Small intestine (tissue), 7 donors: ENCODE data around the gene VAV3. TPM values are rescaled to one million over a fixed set of nuclear protein-coding genes. Genes with fewer than 3 reads are reported as not detected.
"Not testable (repeated sequence)": the region's sequence is repeated elsewhere in the genome, so short reads cannot be mapped to it uniquely, and the experiment has no call there.

ENCODE experiments used
- DNase-seq, 2 donors: peaks; one replicate each; pipeline versions ENCODE4 v3.0.0 to v3.0.0-alpha.2; 2013
- FAIRE-seq: peaks from 2 replicates; lab custom pipeline; 2012; peaks lifted over from hg19 to GRCh38; lab: Jason Lieb, UNC
- H3K27ac ChIP-seq, 3 donors: one replicate each; pipeline ENCODE4 v1.5.1; 2013; ENCODE audit warnings: low read length in 2 of 3, mild to moderate bottlenecking in 2 of 3, control low read depth in 1 of 3, inconsistent platforms in 1 of 3, low read depth in 1 of 3, moderate library complexity in 1 of 3
- H3K27me3 ChIP-seq, 3 donors: one replicate each; pipeline ENCODE4 v1.6.1; 2013; ENCODE audit warnings: low read length in 3 of 3, inconsistent platforms in 1 of 3; ENCODE audit not compliant: control insufficient read depth in 3 of 3, insufficient read depth in 3 of 3
- H3K36me3 ChIP-seq, 3 donors: one replicate each; pipeline ENCODE4 v1.6.1; 2013; ENCODE audit warnings: low read length in 3 of 3, inconsistent platforms in 1 of 3, low read depth in 1 of 3, mild to moderate bottlenecking in 1 of 3, moderate library complexity in 1 of 3; ENCODE audit not compliant: control insufficient read depth in 3 of 3, insufficient read depth in 2 of 3
- H3K4me1 ChIP-seq, 3 donors: one replicate each; pipeline ENCODE4 v1.6.1; 2013; ENCODE audit warnings: low read length in 2 of 3, inconsistent platforms in 1 of 3, low read depth in 1 of 3, mild to moderate bottlenecking in 1 of 3, moderate library complexity in 1 of 3; ENCODE audit not compliant: control insufficient read depth in 3 of 3, insufficient read depth in 2 of 3
- H3K4me3 ChIP-seq, 3 donors: one replicate each; pipeline ENCODE4 v1.5.1; 2013; ENCODE audit warnings: low read length in 3 of 3, control low read depth in 1 of 3, inconsistent platforms in 1 of 3, low read depth in 1 of 3, mild to moderate bottlenecking in 1 of 3, moderate library complexity in 1 of 3
- H3K9me3 ChIP-seq, 2 donors: one replicate each; pipeline ENCODE4 v1.6.1; 2013; ENCODE audit warnings: low read depth in 1 of 2, low read length in 1 of 2; ENCODE audit not compliant: control insufficient read depth in 2 of 2, insufficient read depth in 1 of 2
- WGBS, 3 donors: extraction: QIAGEN DNeasy Blood & Tissue Kit; methylation state at CpG; one replicate each; pipeline ENCODE4 v1.1.7; 2013; 5-methylcytosine and 5-hydroxymethylcytosine counted together
- polyA plus RNA-seq, 4 donors: library from polyadenylated mRNA; stranded (reverse) in 3 of 4; unstranded in 1 of 4; fragments of 200-250 nt in 3 of 4; fragments of 120-200 nt in 1 of 4; gene quantifications; one replicate each; pipeline versions ENCODE4 v1.2.1 to v1.2.3, GENCODE V29; 2013
- donor health status: healthy with polysubstance abuse.
- donor health status: control.
- donor health status: control.
- donor health status: Bipolar disorder and iron deficiency.
- donor health status: healthy.

The VAV3 gene
- polyA plus RNA-seq, 4 donors = 5.4 to 50.2 (median 11.2) TPM

GRCh38 chr1:107867897-107868296 is 97.1 kb downstream of the VAV3 start:
- FAIRE-seq (no peak), DNase-seq (no peak)
- H3K27ac ChIP-seq = no peak overlapping the region
- 10 to 54% (median 27%) methylated on average over 1 of the region's 1 CpG for whole genome bisulfite sequencing, 3 donors
- H3K36me3 ChIP-seq = no peaks in the 10 kb centered on the region
- no peaks in the 10 kb centered on the region for H3K27me3 ChIP-seq
- no peak overlapping the region for H3K4me3 ChIP-seq
- H3K9me3 ChIP-seq = no peaks in the 10 kb centered on the region
- H3K4me1 ChIP-seq = no peaks in the 10 kb centered on the region

- Histone ChIP-seq H3K9me3 (no peaks in the 10 kb centered on the region), H3K27ac (no peak overlapping the region), H3K36me3 (no peaks in the 10 kb centered on the region), H3K27me3 (no peaks in the 10 kb centered on the region), H3K4me1 (no peaks in the 10 kb centered on the region), H3K4me3 (no peak overlapping the region)
- 82 to 91% (median 91%) methylated on average over 2 of the region's 2 CpGs for WGBS, 3 donors
- DNase-seq (no peak), FAIRE-seq (no peak)
Observed at GRCh38 chr1:107867422-107867821, 97.6 kb downstream of the VAV3 start.

- no peak for FAIRE-seq
Observed at GRCh38 chr1:107866870-107867269, 98.1 kb downstream of the VAV3 start.

GRCh38 chr1:107865627-107866026 is 99.4 kb downstream of the VAV3 start:
- Histone ChIP-seq H3K36me3 (no peaks in the 10 kb centered on the region), H3K9me3 (no peaks in the 10 kb centered on the region), H3K27ac (no peak overlapping the region), H3K4me3 (no peak overlapping the region), H3K4me1 (no peaks in the 10 kb centered on the region), H3K27me3 (no peaks in the 10 kb centered on the region)
- WGBS, 3 donors = 61 to 90% (median 75%) methylated on average over 1 of the region's 1 CpG
- FAIRE-seq (no peak), DNase-seq (no peak)

More at GRCh38 chr1:107866870-107867269, 98.1 kb downstream of the VAV3 start:
- Histone ChIP-seq H3K27me3 (no peaks in the 10 kb centered on the region), H3K4me3 (no peak overlapping the region), H3K36me3 (no peaks in the 10 kb centered on the region), H3K4me1 (no peaks in the 10 kb centered on the region), H3K9me3 (no peaks in the 10 kb centered on the region), H3K27ac (no peak overlapping the region)
- no peak for DNase-seq

GRCh38 chr1:107863342-107863741 is 101.6 kb downstream of the VAV3 start:
- Histone ChIP-seq H3K4me1 (no peaks in the 10 kb centered on the region), H3K36me3 (no peaks in the 10 kb centered on the region), H3K9me3 (no peaks in the 10 kb centered on the region), H3K27me3 (no peaks in the 10 kb centered on the region), H3K27ac (no peak overlapping the region), H3K4me3 (no peak overlapping the region)
- no peak for DNase-seq
- no peak for FAIRE-seq
- 95 to 98% (median 98%) methylated on average over 4 of the region's 4 CpGs for WGBS, 3 donors

GRCh38 chr1:107862064-107862463 is 102.9 kb downstream of the VAV3 start:
- FAIRE-seq (no peak), DNase-seq (no peak)
- no peaks in the 10 kb centered on the region for H3K27me3 ChIP-seq
- no peak overlapping the region for H3K27ac ChIP-seq
- H3K4me3 ChIP-seq = no peak overlapping the region
- H3K36me3 ChIP-seq = no peaks in the 10 kb centered on the region
- H3K9me3 ChIP-seq = no peaks in the 10 kb centered on the region
- WGBS, 3 donors = 69 to 88% (median 80%) methylated on average over 2 of the region's 2 CpGs
- no peaks in the 10 kb centered on the region for H3K4me1 ChIP-seq

GRCh38 chr1:107858323-107858722 is 106.7 kb downstream of the VAV3 start:
- Histone ChIP-seq H3K27me3 (no peaks in the 10 kb centered on the region), H3K9me3 (no peaks in the 10 kb centered on the region), H3K4me3 (no peak overlapping the region), H3K27ac (no peak overlapping the region), H3K36me3 (no peaks in the 10 kb centered on the region), H3K4me1 (no peaks in the 10 kb centered on the region)
- FAIRE-seq (no peak), DNase-seq (no peak)
- 92% methylated on average over 5 of the region's 5 CpGs for WGBS, 3 donors

GRCh38 chr1:107851418-107851817 is 113.6 kb downstream of the VAV3 start:
- Histone ChIP-seq H3K27ac (no peak overlapping the region), H3K9me3 (no peaks in the 10 kb centered on the region), H3K4me1 (no peaks in the 10 kb centered on the region), H3K36me3 (no peaks in the 10 kb centered on the region), H3K27me3 (peaks cover 0 to 3% (median 0%) of the 10 kb centered on the region in 3 donors), H3K4me3 (no peak overlapping the region)
- FAIRE-seq (no peak), DNase-seq (no peak)

- not testable (repeated sequence) for H3K27me3 ChIP-seq, H3K27ac ChIP-seq, H3K9me3 ChIP-seq, H3K36me3 ChIP-seq, DNase-seq, H3K4me1 ChIP-seq, H3K4me3 ChIP-seq, FAIRE-seq
- WGBS, 3 donors = 52 to 64% (median 56%) methylated on average over 7 of the region's 7 CpGs
Observed at GRCh38 chr1:107844541-107845194, 120.3 kb downstream of the VAV3 start.
